NT2/D1 (cell line): Measurements from ENCODE around the gene COPRS.
"Not testable (repeated sequence)": the region's sequence is repeated elsewhere in the genome, so short reads cannot be mapped to it uniquely, and the experiment has no call there.

Experiments used
- SUZ12 ChIP-seq: IDR thresholded peaks from 2 replicates; pipeline ENCODE4 v1.6.1; 2011; ENCODE audit not compliant: insufficient read length, insufficient read depth; ENCODE audit errors: extremely low read depth
- YY1 ChIP-seq: IDR thresholded peaks from 2 replicates; pipeline ENCODE4 v1.6.1; 2011; ENCODE audit not compliant: insufficient read length, insufficient read depth
- ZNF274 ChIP-seq: IDR thresholded peaks from 2 replicates; pipeline ENCODE4 v1.6.1; 2011; ENCODE audit warnings: mild to moderate bottlenecking, low read depth, low read length

- not testable (repeated sequence) for TF ChIP-seq SUZ12, YY1, ZNF274
Observed at GRCh38 chr17:31828955-31829354, 30.1 kb downstream of the COPRS start.
